GM21381 (cell line): ENCODE results near the gene FARSB.

Experiments used
- ATAC-seq: cut with Tn5 transposase; IDR thresholded peaks from one replicate; pipeline ENCODE4 v1.9.1; 2021; ENCODE audit warnings: mild to moderate bottlenecking, moderate library complexity; ENCODE audit not compliant: unreplicated experiment

The FARSB gene

DNA sequence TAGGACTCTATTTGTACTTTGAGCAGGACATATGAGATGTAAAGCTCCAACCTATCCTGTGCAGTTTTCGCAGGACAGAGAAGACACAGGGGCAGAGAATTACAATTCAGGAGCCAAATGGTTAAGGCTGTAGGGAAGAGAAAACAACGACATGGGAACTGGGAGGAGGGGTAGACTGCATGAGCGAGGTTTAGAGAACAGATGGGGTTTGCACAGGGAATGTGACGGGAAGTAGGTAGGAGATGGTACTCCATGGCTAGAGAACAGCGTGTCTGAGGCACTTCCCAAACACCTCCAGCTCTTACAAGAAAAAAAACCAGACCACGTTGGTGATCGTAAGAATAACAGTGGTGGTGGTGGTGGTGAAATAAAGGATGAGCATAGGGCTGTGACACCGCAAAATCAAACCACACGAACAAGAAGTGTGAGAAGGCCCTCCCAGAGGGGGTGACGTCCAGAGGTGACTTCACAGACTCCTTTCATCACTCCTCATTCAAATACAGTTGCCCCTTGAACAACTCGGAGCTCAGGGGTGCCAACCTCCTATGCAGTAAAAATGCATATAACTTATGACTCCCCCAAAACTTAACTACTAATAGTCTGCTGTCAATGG is 92.7 kb downstream of the FARSB start:
- ATAC-seq, result no peak

DNA sequence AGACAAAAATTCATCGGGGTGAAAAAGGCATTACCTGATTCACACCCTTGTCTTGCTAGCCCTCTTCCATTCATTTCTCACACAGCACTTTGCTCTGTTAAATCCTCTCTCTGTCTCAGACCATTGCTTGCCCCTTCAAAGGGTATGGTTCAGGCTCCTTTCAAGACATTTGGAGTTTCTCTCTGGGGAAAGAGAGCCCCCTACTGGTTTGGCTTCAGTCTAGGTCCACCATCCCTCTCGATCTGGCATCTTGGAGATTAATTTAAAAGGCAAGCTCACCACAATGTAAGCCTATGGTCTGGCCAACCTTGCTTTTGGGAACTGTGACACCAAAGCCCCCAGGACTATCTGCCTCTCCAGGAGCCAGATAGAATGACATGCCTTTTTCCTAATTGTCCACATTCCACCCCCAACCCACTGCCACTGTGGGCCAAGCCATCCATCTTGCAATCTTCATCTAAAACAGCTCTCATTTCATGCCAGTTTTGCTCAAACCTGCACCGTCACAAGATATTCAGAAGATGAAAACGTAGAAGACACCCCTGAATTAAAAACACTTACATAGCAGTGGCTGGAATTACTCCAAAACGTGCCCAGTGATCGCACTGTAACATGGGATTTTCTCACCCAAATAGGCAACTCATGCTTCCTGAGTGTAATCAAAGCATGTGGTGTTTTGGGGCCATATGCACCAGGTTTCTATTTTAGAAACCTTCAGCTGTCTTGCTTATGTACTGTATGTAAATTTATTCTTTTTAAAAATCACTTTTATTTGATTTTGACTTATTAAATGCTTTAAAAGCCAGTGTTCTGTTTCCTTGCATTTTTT is 93.9 kb downstream of the FARSB start:
- ATAC-seq, result peak; percentile 81

DNA sequence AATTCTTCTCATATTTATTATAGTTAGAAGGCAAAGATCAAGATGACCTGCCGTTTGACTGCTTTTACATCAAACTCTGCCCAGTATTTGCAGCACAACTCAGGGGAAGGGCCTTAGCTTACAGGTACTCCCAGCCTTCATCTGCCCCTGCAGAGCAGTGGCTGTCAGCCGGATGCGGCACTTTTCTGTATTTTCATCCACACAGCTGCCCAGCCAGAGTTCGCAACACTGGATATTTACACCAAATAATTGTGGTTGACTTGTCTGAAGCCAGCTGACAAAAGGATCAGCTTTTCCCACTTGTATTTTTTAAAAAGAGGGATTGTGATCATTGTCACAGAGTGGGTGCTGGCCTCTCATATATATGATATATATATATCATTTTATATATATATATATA is 94.7 kb downstream of the FARSB start:
- no peak for ATAC-seq

DNA sequence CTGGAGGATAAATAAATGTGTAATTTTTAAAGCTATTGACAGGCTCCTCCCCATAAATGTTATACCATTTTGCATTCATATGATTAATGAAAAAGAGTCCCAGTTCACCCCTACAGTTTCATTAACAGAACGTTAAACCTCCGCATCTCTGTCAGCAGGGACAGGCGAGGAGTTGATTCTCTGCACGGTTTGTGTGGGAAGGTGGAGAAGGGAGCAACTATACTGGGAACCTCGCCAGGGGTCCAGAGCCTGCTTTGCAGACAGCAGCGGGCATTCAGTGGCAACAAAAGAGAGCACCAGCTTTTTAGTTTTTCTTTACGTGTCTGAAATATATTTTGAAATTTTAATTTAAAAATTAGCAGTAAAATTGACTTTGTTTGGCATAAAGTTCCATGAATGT is 101.4 kb downstream of the FARSB start:
- no peak for ATAC-seq

DNA sequence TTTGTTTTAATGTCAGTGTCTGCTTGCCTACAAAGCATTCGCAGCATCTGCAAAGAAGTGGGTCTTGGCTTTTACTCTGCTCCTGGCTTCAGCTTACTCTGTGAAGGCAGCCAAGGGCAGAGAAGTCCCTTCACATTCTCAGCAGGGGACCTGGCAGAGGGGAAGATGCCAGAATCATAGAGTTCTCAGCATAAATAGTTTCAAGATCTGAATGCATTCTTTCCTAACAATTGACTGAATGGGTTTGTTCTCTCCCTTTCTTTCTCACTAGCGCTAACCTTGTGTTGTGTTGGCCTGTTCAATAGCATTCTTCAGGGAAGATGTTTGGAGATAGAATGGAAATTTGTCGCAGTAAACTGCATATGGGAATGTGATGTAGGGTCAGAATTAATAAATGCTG is 106.9 kb downstream of the FARSB start:
- no peak for ATAC-seq

DNA sequence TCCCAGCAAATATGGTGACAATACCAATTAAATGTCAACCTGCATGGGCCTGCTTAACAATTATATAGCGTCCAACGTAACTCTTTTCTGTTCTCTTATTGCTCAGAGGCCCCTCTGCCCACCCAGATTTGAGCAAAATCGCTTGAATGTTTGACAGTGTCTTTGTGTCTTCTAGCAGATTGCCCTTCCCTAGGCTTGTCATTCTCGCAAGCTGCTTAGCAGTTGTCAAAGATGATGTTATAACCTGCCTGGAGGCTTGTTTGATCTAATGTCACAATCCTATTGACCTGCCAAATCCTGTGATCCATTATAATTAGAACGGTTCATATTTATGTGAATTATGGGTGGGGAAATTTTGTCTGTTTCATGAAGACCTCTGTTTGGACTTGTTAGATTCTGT is 108.8 kb downstream of the FARSB start:
- no peak for ATAC-seq

DNA sequence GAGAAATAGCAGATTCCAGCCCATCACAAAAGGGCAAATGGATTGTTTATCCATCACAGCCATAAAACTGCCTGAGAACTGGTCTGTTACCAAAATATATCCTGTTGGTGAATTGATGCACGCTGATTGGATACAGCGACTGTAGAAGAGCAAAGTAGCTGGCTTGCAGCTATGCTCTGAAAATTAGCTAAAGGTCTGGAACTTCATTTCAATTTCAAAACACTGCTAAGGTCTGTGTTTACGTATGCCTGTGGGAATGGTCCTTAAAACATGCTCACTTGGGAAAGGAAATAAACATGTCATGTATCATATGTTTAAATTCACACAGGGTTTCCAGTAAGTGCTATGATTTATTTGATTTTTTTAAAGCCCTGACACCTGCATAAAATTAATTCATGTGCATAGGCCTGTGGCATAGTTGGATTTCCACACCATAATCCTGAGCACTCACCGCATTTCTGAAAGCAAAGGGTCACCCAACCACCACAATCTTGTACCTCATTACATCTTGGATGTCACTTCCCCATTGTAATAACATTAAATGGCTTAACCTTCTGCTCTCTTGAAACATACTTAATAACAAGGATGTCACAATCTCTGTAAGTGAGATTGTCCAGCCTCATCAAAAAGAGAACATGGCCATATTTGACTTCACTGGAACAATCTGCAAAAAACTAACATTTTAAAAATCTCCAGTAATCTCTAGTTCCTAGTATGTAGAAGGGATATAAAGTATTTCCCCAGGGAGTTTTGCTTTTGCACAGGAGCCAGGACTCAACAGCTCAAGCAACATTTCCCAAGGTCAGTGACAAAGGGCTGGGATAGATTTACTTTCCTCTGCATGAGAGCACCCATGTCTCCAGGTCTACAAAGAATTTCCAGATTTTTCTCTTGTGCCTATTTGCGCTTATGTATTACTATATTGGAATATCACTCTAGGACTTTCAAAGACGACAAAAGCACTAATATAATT is 109.8 kb downstream of the FARSB start:
- no peak for ATAC-seq

DNA sequence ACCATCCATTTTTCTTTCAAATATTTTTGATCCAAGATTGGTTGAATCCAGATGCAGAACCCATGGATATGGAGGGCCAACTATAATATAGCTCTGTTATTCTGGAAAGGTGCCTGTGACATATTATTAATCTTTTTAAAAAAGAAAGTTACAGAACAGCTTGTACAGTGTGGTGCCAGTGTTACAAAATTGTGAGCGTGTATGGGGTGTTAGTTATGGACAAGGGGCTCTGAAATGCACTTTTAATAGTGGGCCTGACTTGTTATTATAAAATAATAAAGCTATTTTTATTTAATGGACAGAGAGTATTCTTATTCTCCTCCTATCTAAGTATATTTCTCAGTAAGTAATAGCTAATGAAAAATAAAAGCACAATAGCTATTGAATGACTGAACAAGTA is 111.2 kb downstream of the FARSB start:
- no peak for ATAC-seq

DNA sequence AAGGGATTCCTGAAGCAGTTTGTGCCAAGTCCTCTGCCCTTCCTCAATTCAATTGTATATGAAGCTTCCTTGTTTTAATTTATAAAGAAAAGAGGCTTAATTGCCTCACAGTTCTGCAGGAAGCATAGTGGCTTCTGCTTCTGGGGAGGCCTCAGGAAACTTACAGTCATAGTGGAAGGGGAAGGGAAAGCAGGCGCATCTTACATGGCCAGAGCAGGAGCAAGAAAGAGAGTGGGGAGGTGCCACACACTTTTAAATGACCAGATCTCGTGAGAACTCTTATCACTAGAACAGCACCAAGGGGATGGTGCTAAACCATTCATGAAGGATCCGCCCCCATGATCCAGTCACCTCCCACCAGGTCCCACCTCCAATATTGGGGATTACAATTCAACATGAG is 117.4 kb downstream of the FARSB start:
- ATAC-seq, result peak; percentile 48

DNA sequence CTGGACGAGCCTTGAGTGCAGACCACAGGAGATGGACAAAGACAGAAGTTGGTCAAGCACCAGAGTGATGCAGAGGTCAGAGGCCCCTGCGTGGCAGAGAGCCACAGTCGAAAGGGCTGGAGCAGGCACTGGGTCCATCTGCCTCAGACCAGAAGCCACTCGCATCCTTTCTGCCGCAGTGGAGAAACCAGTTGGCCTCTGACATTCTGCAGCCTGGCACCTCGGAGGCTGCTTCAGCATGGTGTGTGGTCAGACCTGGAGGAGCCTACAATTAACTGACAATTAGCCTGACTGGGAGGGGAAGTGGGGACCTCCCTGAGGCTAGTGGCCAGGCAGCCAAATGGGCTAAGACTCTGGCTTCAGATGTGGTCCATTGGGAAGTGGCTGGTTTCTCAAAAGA is 120.4 kb downstream of the FARSB start:
- no peak for ATAC-seq

DNA sequence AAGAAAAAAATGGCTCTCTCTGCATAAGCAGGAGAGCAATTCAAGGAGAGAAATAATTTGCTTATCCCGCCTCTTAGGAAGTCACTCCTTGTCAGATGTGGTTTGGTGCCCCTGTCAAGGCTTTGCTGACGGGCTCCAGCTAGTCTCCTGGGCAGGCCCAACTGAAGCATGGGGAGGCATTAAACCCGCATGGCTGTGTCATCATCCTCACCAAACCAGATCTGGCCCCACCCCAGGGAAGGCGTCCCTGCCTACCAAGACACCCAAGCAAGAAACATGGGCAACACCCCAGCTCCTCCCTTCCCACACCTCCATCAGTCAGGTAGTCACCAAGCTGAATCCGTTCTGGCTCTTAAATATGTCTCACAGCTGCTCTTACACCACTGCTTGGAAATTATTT is 123.6 kb downstream of the FARSB start:
- no peak for ATAC-seq

DNA sequence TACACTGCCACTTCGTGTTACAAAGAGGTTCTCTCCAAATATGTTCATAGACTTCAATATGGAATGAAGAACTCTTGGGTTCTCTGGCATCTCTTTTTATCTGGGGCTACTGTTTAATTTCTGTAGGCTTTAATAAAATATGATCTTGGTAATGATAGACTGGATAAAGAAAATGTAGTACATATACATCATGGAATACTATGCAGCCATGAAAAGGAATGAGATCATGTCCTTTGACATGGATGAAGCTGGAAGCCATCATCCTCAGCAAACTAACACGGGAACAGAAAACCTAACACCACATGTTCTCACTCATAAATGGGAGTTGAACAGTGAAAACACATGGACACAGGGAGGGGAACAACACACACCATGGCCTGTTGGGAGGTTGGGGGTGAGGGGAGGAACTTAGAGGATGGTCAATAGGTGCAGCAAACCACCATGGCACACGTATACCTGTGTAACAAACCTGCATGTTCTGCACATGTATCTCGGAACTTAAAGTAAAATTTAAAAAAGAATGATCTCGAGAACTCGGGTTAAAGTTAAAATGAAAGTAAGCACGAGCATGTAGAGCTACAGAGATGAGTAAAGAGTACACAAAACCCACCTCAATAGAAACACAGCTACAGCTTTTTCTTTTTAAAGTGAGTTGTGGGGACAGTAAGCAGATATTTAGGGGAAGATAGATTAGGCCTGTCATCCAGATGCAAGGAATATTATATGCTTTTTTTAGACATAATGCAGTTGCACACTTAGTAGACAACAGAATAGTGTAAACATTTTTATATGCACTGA is 129.2 kb downstream of the FARSB start:
- ATAC-seq, result no peak

DNA sequence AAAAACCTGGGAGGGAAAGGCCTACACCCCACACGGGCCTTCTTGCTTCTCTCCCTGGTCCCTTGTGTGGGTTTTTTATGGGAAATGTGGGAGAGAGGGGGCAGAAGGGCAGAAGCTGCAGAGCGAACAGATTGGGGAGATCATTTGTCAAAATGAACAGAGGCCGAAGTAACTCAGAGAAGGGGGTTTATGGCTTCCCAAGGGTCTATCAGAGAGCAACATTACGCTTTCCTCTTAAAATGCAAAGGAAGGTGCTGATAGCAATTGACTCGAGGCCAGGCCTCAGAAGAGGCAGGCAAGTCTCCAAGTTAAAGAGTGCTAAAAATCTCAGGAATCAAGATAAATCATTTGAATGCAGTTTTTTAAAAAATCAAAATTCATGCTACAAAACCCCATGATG is 130.1 kb downstream of the FARSB start:
- ATAC-seq, result no peak

DNA sequence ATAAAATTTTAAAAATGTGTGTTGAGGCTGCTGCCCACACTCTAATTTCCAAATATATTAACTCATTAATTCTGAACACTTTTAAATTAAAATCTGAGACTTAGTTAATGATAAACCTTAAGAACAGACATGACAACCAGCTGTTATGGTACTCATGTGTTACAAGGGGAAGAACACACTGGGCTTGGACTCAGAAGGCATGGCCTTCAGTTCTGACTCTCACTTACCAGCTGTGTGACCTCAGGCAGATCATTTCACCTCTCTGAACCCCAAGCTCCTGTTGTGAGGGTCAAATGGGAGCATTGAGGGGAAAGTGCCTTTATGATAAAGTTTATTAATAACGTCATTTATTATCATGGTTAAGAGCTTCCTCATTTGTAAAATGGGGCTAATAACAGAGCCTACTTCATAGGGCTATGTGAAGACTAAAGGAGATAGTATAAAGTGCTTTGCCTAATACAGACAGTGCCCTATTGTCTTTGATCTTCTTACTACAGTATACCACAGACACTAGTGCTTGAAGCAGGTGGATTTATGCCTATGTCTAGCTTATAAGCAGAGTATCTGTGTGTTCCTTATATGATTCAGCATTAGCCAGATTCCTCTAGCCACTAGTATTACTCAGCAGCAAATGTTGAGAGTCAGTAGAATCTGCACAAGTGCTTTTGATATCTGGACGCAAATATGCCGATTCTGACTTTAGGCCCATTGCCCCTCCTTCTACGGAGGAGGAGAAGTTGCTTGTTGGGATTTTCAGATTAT is 131.9 kb downstream of the FARSB start:
- ATAC-seq, result peak; percentile 54

DNA sequence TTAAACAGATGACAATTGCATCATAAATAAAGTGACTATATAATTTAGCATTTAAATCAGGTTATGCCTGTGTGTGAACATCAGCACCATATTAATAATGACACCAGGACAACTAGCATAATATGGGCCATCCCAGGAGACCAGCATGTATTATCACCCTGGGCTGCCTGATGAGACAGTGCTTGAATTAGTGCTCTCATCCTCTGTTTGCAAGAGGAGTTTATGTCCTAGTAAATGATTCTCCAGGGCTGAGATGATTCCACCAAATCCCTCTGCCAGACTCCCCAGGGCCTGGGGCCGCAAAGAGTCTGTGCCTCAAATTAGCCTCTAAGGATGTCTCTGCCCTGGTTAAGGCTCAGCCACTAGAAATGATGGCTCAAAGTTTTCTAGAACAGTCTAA is 133.8 kb downstream of the FARSB start:
- no peak for ATAC-seq

DNA sequence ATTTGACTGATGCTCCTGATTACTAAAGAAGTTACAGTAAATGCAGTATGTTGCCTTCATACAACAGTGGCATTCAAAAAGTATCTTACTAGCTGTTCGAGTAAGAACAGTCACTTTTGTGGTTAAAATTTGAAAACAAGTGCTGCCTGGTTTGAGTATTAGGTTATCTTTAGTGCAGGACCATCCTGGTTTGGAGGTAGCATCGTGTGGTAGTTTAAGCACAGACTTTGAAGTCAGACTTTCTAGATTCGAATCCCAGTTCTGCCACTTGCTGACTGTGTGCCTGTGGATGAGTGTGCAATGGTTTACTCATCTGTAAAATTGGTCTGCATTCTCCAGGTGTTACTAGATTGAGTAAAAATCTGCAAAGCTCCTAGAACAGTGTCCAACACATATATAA is 134.8 kb downstream of the FARSB start:
- peak; percentile 62 for ATAC-seq
